GM19438 (cell line): ENCODE measurements around the gene ZFYVE21.

Experiments used
- ATAC-seq: cut with Tn5 transposase; IDR thresholded peaks from one replicate; pipeline ENCODE4 v1.9.1; 2021; ENCODE audit warnings: low read depth; ENCODE audit not compliant: unreplicated experiment

Gene ZFYVE21

GRCh38 chr14:103704708-103705107, 10.9 kb upstream of the ZFYVE21 start:
- ATAC-seq: no peak

- ATAC-seq: no peak
Observed at GRCh38 chr14:103705118-103705503, 10.5 kb upstream of the ZFYVE21 start.

- ATAC-seq: no peak
Observed at GRCh38 chr14:103705504-103706284, 9.9 kb upstream of the ZFYVE21 start.

- ATAC-seq: no peak
Observed at GRCh38 chr14:103706551-103707328, 8.9 kb upstream of the ZFYVE21 start.

- no peak for ATAC-seq
Observed at GRCh38 chr14:103707329-103708263, 8.0 kb upstream of the ZFYVE21 start.

GRCh38 chr14:103708750-103709187, 6.8 kb upstream of the ZFYVE21 start:
- no peak for ATAC-seq

GRCh38 chr14:103709814-103710213, 5.8 kb upstream of the ZFYVE21 start:
- ATAC-seq: no peak

GRCh38 chr14:103710771-103711377, 4.7 kb upstream of the ZFYVE21 start:
- no peak for ATAC-seq

- no peak for ATAC-seq
Observed at GRCh38 chr14:103711516-103712431, 3.8 kb upstream of the ZFYVE21 start.

GRCh38 chr14:103712633-103713247, 2.9 kb upstream of the ZFYVE21 start:
- no peak for ATAC-seq

- no peak for ATAC-seq
Observed at GRCh38 chr14:103713304-103714062, 2.1 kb upstream of the ZFYVE21 start.

GRCh38 chr14:103714063-103714724, 1.4 kb upstream of the ZFYVE21 start:
- ATAC-seq: no peak

GRCh38 chr14:103716091-103716801, 636 bp downstream of the ZFYVE21 start:
- ATAC-seq: no peak

GRCh38 chr14:103716899-103717411, 1.3 kb downstream of the ZFYVE21 start:
- ATAC-seq: no peak

GRCh38 chr14:103718572-103718971, 3.0 kb downstream of the ZFYVE21 start:
- no peak for ATAC-seq

- ATAC-seq: no peak
Observed at GRCh38 chr14:103719751-103720150, 4.1 kb downstream of the ZFYVE21 start.
